ENCODE measurements around the gene SLC30A10.

DNA sequence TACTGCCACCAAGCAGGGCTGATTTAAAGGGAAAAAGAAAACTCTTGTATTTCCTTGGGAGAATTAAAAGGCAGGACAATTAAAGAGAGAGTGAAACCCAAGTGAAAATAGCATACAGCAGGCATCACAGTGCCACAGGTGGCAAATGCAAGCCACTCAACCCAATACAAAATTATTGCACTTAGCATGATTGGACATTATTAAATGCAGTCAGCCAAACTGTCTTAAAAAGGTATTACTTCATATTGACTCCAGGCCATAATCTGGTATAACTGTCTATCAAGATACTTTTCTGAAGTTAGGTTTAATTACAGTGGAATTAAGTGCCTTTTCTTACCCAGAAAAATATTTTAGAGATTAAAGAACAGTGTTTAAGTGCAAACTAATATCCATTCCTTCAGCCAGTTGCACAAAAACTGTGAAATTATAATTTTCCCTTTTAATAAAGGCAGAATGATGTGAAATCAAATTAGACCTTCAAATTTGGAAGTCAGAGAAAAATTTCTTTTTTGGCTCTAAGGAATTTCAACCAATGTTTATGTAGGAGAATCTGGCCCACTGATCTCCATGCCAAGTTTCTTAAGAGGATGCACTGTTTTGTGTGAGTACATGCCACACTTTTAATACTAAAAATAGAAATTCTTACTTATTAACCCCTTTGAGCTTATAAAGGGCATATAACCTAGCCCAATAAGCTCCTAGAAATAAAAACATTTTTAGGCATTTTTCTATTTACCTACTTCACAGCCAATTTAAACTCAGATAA is 15.2 kb downstream of the SLC30A10 start:
- TF ChIP-seq, protein P1, sequence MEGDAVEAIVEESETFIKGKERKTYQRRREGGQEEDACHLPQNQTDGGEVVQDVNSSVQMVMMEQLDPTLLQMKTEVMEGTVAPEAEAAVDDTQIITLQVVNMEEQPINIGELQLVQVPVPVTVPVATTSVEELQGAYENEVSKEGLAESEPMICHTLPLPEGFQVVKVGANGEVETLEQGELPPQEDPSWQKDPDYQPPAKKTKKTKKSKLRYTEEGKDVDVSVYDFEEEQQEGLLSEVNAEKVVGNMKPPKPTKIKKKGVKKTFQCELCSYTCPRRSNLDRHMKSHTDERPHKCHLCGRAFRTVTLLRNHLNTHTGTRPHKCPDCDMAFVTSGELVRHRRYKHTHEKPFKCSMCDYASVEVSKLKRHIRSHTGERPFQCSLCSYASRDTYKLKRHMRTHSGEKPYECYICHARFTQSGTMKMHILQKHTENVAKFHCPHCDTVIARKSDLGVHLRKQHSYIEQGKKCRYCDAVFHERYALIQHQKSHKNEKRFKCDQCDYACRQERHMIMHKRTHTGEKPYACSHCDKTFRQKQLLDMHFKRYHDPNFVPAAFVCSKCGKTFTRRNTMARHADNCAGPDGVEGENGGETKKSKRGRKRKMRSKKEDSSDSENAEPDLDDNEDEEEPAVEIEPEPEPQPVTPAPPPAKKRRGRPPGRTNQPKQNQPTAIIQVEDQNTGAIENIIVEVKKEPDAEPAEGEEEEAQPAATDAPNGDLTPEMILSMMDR (IDR thresholded peaks at IDR 0.05), result no peak
- TF ChIP-seq POLR2A (IDR thresholded peaks at IDR 0.05), result no peak

Measured in esophagus squamous epithelium (tissue), 4 donors.